Erythroblast (primary cell): ENCODE measurements around the gene SMIM33.
"Not testable (repeated sequence)": the region's sequence is repeated elsewhere in the genome, so short reads cannot be mapped to it uniquely, and the experiment has no call there.

ENCODE experiments used
- GATA1 ChIP-seq: IDR thresholded peaks from 2 replicates; pipeline ENCODE4 v1.6.1; 2011; ENCODE audit warnings: low read depth, mild to moderate bottlenecking, control low read depth, low read length, moderate library complexity
- POLR2A ChIP-seq: IDR thresholded peaks from 2 replicates; pipeline ENCODE4 v1.6.1; 2011; ENCODE audit warnings: mild to moderate bottlenecking, low read length

- not testable (repeated sequence) for TF ChIP-seq POLR2A, GATA1
These were observed 33.9 kb downstream of the SMIM33 start for GRCh38 chr5:139504722-139505121.
